CD8-positive, alpha-beta memory T cell (primary cell): Measurements from ENCODE around the gene HAGHL. TPM values are rescaled to one million over a fixed set of nuclear protein-coding genes. Genes with fewer than 3 reads are reported as not detected.

Experiments
- CTCF ChIA-PET: fragments of 350-600 bp; sonication (Branson Sonifier 250); formaldehyde crosslinking; loops from one replicate; lab custom pipeline; 2021; ENCODE audit warnings: antibody characterized with exemption; lab: Charles Lee
- POLR2A ChIA-PET: fragments of 350-600 bp; sonication (Branson Sonifier 250); formaldehyde crosslinking; loops from one replicate; lab custom pipeline; 2021; ENCODE audit warnings: antibody characterized with exemption; lab: Charles Lee
- DNase-seq, 5 donors: peaks; one replicate each; pipeline versions ENCODE4 v3.0.0 to v3.0.0-alpha.2; 2020 to 2022; ENCODE audit warnings: mixed read lengths in 1 of 5
- H3K27ac ChIP-seq: one replicate; pipeline ENCODE4 v1.7.0; 2013; ENCODE audit warnings: low read depth, mild to moderate bottlenecking, low read length, moderate library complexity
- H3K27me3 ChIP-seq: 2 replicates; pipeline ENCODE4 v1.7.0; 2013; ENCODE audit warnings: low read length, mild to moderate bottlenecking; ENCODE audit not compliant: insufficient read depth, poor library complexity, severe bottlenecking
- H3K36me3 ChIP-seq: 2 replicates; pipeline ENCODE4 v1.7.0; 2013; ENCODE audit warnings: mild to moderate bottlenecking, low read length, moderate library complexity; ENCODE audit not compliant: insufficient read depth
- H3K4me1 ChIP-seq: 2 replicates; pipeline ENCODE4 v1.7.0; 2013; ENCODE audit warnings: mild to moderate bottlenecking, low read length, moderate library complexity; ENCODE audit not compliant: insufficient read depth
- H3K4me3 ChIP-seq: 2 replicates; pipeline ENCODE4 v1.7.0; 2013; ENCODE audit warnings: mild to moderate bottlenecking, low read length
- H3K9me3 ChIP-seq: 2 replicates; pipeline ENCODE4 v1.7.0; 2013; ENCODE audit warnings: mild to moderate bottlenecking, low read length
- H3K27ac Mint-ChIP-seq, 8 donors: one replicate each; pipeline ENCODE4 v1.8.0; 2020 to 2021; ENCODE audit warnings: mixed read lengths in 8 of 8, mild to moderate bottlenecking in 6 of 8, inconsistent platforms in 3 of 8, moderate library complexity in 3 of 8
- H3K27me3 Mint-ChIP-seq, 2 donors: one replicate each; pipeline ENCODE4 v1.8.0; 2020 to 2021; ENCODE audit warnings: mixed read lengths in 2 of 2, mild to moderate bottlenecking in 1 of 2, moderate library complexity in 1 of 2
- H3K36me3 Mint-ChIP-seq, 3 donors: one replicate each; pipeline ENCODE4 v1.8.0; 2020 to 2021; ENCODE audit warnings: mixed read lengths in 3 of 3, inconsistent platforms in 1 of 3, mild to moderate bottlenecking in 1 of 3
- H3K4me1 Mint-ChIP-seq, 3 donors: one replicate each; pipeline ENCODE4 v1.8.0; 2020 to 2021; ENCODE audit warnings: mixed read lengths in 3 of 3, inconsistent platforms in 1 of 3, mild to moderate bottlenecking in 1 of 3
- H3K4me3 Mint-ChIP-seq, 7 donors: one replicate each; pipeline ENCODE4 v1.8.0; 2020 to 2021; ENCODE audit warnings: mixed read lengths in 7 of 7, mild to moderate bottlenecking in 6 of 7, moderate library complexity in 4 of 7, inconsistent platforms in 2 of 7
- H3K9me3 Mint-ChIP-seq, 5 donors: one replicate each; pipeline ENCODE4 v1.8.0; 2020 to 2022; ENCODE audit warnings: mixed read lengths in 5 of 5, mild to moderate bottlenecking in 3 of 5, moderate library complexity in 2 of 5, inconsistent platforms in 1 of 5
- polyA plus RNA-seq: library from polyadenylated mRNA; unstranded; fragments of 300-500 nt; fragmentation: Illumina TruSeq; gene quantifications from one replicate; pipeline ENCODE4 v1.2.3, GENCODE V29; 2021
- total RNA-seq, 2 experiments: library from RNA; stranded (reverse); gene quantifications; one replicate each; pipeline ENCODE4 v1.2.3, GENCODE V29; 2021

HAGHL gene
- total and polyA plus RNA-seq, 3 experiments from 2014 or later: 10.7 to 35.6 (median 31.5) TPM

DNA sequence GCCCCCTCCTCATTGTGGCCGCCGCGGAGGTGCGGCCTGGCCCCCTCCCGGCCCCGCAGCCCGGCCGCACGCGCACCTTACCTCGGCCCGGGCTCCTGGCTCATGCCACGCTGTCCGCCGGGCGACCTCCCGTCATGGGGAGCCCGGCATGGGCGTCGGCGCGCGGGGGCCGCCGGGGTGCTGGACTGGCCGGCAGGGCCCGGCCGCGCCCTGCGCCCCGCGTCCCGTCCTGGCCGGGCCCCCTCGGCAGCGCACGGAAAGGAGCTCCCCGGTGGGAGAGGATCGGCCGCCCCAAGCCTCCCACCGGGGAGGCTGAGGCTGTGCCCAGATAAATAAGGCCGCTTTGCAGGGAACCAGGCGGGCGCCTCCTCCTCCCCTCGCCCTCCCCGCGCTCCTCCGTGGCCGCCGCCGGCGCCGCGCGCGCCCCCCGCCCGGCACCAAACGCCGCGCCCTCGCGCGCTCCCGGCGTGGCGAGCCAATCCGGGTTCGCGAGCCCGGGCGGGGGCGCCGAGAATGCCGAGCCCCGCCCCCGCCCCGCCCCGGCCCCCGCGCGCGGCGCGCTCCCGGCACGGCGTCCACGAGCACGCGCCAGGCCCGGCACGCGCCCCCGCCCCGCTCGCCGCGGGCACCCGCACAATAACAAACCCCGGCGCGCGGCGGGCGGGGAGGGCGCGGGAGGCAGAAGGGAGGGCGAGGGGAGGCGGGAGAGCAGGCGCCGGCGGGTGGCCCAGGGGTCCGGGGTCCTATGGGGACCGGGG, 21.3 kb upstream of the HAGHL start, which contains the start of gene FBXL16:
Gene FBXL16 (minus strand): TSS at position 371 of the 758 bp plus-strand sequence. CDS start 8,396 bp downstream, outside the sequence.
- DNase-seq: no peak
- H3K36me3 ChIP-seq: no peaks in the 10 kb centered on the region
- no peaks in the 10 kb centered on the region for H3K36me3 Mint-ChIP-seq
- peaks cover 0 to 17% (median 4%) of the 10 kb centered on the region in 3 donors for H3K4me1 Mint-ChIP-seq
- H3K27ac Mint-ChIP-seq: no peak within 1 kb of the TSS
- ChIA-PET CTCF (interaction anchor here (22.8 kb wide), 1 partner anchor 31 kb away, joined by 332 read pairs; the partner anchor contains the start of genes CIAO3 and HAGHL), POLR2A (no interaction called here)
- H3K27ac ChIP-seq: no peak within 1 kb of the TSS
- H3K4me1 ChIP-seq: peaks cover 5% of the 10 kb centered on the region
- H3K9me3 ChIP-seq: no peaks in the 10 kb centered on the region
- peaks cover 69% of the 10 kb centered on the region for H3K27me3 ChIP-seq
- no peak within 1 kb of the TSS for H3K4me3 ChIP-seq
- peaks cover 36 to 47% of the 10 kb centered on the region in 2 donors for H3K27me3 Mint-ChIP-seq
- no peaks in the 10 kb centered on the region for H3K9me3 Mint-ChIP-seq
- peak within 1 kb of the TSS in 3 of 7 donors; percentile 29 to 81 (median 41) for H3K4me3 Mint-ChIP-seq

DNA sequence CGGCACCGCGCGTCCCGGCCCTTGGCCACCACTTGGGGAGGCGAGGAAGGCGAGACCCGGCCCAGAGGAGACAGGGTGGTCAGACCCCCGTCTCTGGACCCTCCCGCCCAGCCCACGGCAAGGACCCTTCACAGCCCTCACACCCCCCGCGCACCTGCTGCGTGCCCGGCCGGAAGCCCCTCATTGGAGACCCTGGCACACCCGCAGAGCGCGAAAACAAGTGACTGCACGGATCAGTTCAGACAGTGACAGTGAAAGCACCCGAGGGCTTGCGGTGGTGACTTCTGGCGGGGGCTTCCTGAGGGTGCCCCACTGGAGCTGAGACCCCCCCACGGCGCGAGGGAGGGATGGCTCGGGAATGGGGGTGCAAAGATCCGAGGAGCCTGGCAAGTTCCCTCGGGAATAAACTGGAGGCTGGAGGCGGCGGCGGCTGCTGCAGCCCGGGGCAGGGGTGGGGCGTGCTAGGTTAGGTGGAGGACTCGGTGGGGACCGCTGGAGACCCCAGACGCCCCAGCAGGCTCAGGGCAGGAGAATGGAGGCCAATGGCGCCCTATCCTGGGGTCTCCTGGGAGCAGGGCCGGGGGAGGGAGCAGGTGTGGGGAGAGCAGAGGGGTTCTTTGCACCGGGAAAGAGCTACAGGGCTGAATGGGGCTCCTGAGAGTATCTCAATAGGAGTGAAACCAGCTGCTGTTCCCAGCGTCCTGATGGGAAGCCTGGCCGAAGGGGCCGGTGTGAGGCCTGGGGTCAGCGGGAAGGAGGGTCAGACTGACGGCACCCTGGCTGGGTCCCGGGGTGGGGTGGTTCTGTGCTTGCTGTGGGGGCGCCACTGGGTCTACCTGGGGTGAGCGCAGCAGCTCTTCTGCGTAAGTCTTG, 20.5 kb upstream of the HAGHL start:
- ChIA-PET CTCF (interaction anchor here (2.3 to 22.8 kb wide), 2 partner anchors 15 to 30 kb away, joined by 11 to 332 read pairs; partner anchors contain the start of genes ANTKMT, CIAO3 and HAGHL), POLR2A (no interaction called here)
- Mint-ChIP-seq H3K27ac (no peak overlapping the region), H3K27me3 (peaks cover 36 to 51% of the 10 kb centered on the region in 2 donors), H3K4me1 (peaks cover 0 to 13% (median 4%) of the 10 kb centered on the region in 3 donors), H3K4me3 (peak overlapping the region in 3 of 7 donors; percentile 29 to 81 (median 41)), H3K36me3 (no peaks in the 10 kb centered on the region), H3K9me3 (no peaks in the 10 kb centered on the region)
- DNase-seq: no peak
- Histone ChIP-seq H3K36me3 (no peaks in the 10 kb centered on the region), H3K9me3 (no peaks in the 10 kb centered on the region), H3K4me3 (no peak overlapping the region), H3K4me1 (no peaks in the 10 kb centered on the region), H3K27me3 (peaks cover 70% of the 10 kb centered on the region), H3K27ac (no peak overlapping the region)

- ChIA-PET POLR2A (interaction anchor here (0.9 kb wide), 1 partner anchor 12 kb away, joined by 4 read pairs; no protein-coding TSS in a partner anchor), CTCF (interaction anchor here (2.3 to 22.8 kb wide), 2 partner anchors 14 to 29 kb away, joined by 11 to 332 read pairs; partner anchors contain the start of genes ANTKMT, CIAO3 and HAGHL)
- Histone ChIP-seq H3K36me3 (no peaks in the 10 kb centered on the region), H3K27ac (no peak overlapping the region), H3K4me1 (no peaks in the 10 kb centered on the region), H3K27me3 (peaks cover 64% of the 10 kb centered on the region), H3K4me3 (no peak overlapping the region), H3K9me3 (no peaks in the 10 kb centered on the region)
- Mint-ChIP-seq H3K4me1 (peaks cover 0 to 13% (median 4%) of the 10 kb centered on the region in 3 donors), H3K27ac (no peak overlapping the region), H3K9me3 (no peaks in the 10 kb centered on the region), H3K36me3 (no peaks in the 10 kb centered on the region), H3K27me3 (peaks cover 36 to 51% of the 10 kb centered on the region in 2 donors), H3K4me3 (no peak overlapping the region)
- no peak for DNase-seq
Observed at GRCh38 chr16:707062-707538, 19.8 kb upstream of the HAGHL start.

DNA sequence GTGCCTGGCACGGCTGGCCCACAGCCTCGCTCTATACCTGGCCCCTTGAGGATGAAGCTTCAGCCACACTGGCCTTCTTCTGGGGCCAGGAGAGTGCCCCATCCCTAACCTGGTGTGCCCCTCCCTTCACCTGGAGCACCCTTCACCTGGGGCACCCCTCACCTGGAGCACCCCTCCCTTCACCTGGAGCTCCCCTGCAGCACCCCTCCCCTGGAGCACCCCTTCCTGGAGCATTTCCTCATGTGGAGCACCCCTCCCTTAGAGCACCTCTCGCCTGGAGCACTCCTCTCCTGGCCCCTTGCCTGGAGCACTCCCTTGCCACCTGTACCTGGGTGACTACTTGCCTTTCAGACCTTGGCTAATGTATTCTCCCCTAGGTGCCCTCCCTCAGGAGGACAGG, 18.9 kb upstream of the HAGHL start:
- peaks cover 28 to 46% of the 10 kb centered on the region in 2 donors for H3K27me3 Mint-ChIP-seq
- POLR2A ChIA-PET: no interaction called here
- no peaks in the 10 kb centered on the region for H3K9me3 ChIP-seq

DNA sequence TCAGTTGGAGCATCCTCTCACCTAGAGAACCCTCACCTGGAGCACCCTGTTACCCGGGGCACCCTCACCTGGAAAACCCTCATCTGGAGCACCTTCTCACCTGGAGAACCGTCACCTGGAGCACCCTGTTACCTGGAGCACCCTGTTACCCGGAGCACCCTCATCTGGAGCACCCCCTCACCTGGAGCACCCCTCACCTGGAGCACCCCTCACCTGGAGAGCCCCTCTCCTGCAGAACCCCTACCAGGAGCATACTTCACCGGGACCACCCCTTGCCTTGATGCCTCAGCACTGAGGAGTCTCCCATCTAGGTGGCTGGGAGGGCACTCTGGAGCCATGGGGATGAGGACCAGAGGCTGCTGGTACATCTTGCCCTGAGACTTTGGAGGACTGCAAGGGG, 17.9 kb upstream of the HAGHL start:
- Mint-ChIP-seq H3K27ac (no peak overlapping the region), H3K27me3 (peaks cover 26 to 46% of the 10 kb centered on the region in 2 donors), H3K9me3 (no peaks in the 10 kb centered on the region), H3K4me1 (peaks cover 1 to 13% (median 4%) of the 10 kb centered on the region in 3 donors), H3K36me3 (no peaks in the 10 kb centered on the region), H3K4me3 (no peak overlapping the region)
- Histone ChIP-seq H3K36me3 (no peaks in the 10 kb centered on the region), H3K27ac (no peak overlapping the region), H3K4me3 (no peak overlapping the region), H3K4me1 (no peaks in the 10 kb centered on the region), H3K9me3 (no peaks in the 10 kb centered on the region), H3K27me3 (peaks cover 50% of the 10 kb centered on the region)
- ChIA-PET POLR2A (interaction anchor here (0.6 kb wide), 2 partner anchors 72 to 388 kb away, joined by 3 to 6 read pairs; no protein-coding TSS in a partner anchor), CTCF (interaction anchor here (1.6 to 22.8 kb wide), 4 partner anchors 10 to 76 kb away, joined by 4 to 332 read pairs (median 57); partner anchors contain the start of genes CHTF18, CIAO3, HAGHL and RPUSD1)
- no peak for DNase-seq

More for the DNA sequence above, 18.9 kb upstream of the HAGHL start:
- Mint-ChIP-seq H3K9me3 (no peaks in the 10 kb centered on the region), H3K4me1 (peaks cover 1 to 13% (median 4%) of the 10 kb centered on the region in 3 donors), H3K4me3 (peak overlapping the region in 3 of 7 donors; percentile 33 to 47 (median 44)), H3K27ac (no peak overlapping the region), H3K36me3 (no peaks in the 10 kb centered on the region)
- Histone ChIP-seq H3K36me3 (no peaks in the 10 kb centered on the region), H3K27ac (no peak overlapping the region), H3K4me1 (no peaks in the 10 kb centered on the region), H3K27me3 (peaks cover 56% of the 10 kb centered on the region), H3K4me3 (no peak overlapping the region)
- CTCF ChIA-PET: interaction anchor here (2.3 to 22.8 kb wide), 2 partner anchors 13 to 28 kb away, joined by 11 to 332 read pairs; partner anchors contain the start of genes ANTKMT, CIAO3 and HAGHL
- DNase-seq: no peak

DNA sequence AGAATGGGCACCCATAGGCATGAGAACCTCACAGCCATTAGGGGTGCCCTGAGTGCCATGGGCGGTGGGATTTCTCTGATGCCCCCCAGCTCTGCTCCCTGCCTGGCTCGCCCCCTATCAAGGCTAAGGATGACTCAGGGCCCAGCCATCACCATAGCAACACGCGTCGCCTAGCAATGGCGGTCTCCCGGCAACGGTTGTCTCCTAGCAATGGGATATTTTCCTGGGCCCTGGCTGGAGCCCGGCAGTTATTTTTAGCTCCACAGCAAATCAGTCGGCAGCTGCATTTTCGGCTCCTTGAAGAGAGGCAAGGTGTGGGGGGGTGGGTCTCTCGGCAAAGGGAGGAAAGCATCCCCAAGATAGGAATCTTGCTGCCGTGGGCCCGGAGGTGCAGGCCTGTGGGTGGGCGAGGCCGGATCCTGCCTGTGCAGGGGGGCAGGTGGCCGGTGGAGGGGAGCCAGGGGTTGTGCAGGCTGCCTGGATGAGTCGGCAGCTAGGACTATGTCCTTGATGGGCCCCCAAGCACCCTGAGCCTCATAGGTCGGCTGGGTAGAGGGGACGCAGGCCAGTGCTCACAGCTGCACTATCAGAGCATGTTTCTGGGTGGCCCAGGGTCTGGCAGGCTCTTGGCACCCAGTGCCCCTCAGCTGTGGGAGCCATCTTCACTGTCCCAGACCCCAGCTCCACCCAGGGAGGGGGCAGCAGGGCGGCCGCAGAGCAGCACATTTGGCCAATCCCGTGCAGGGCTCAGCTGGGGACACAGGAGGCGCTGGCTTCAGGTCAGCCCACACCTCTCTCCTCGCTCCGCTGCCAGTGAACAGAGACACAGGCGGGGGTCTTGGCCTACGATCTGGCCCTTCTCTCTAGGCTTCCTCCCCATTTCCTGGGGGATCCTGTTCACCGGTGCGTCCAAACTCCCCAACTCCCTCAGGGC, 17.1 kb upstream of the HAGHL start:
- Histone ChIP-seq H3K36me3 (no peaks in the 10 kb centered on the region), H3K9me3 (no peaks in the 10 kb centered on the region), H3K4me1 (peaks cover 4% of the 10 kb centered on the region), H3K27me3 (peaks cover 43% of the 10 kb centered on the region), H3K4me3 (no peak overlapping the region), H3K27ac (no peak overlapping the region)
- Mint-ChIP-seq H3K36me3 (no peaks in the 10 kb centered on the region), H3K27me3 (peaks cover 25 to 46% of the 10 kb centered on the region in 2 donors), H3K4me1 (peaks cover 1 to 13% (median 4%) of the 10 kb centered on the region in 3 donors), H3K27ac (no peak overlapping the region), H3K9me3 (no peaks in the 10 kb centered on the region), H3K4me3 (no peak overlapping the region)
- ChIA-PET CTCF (interaction anchor here (1.2 to 22.8 kb wide), 8 partner anchors 9 to 393 kb away, joined by 3 to 332 read pairs (median 5); partner anchors contain the start of genes ANTKMT, CCDC78, CHTF18 and CIAO3), POLR2A (interaction anchor here (0.6 kb wide), 2 partner anchors 73 to 387 kb away, joined by 3 to 6 read pairs; no protein-coding TSS in a partner anchor)
- no peak for DNase-seq
